HG03060 (cell line): Measurements from ENCODE around the gene ZNF883.

Source experiments
- ATAC-seq: cut with Tn5 transposase; IDR thresholded peaks from one replicate; pipeline ENCODE4 v1.9.1; 2021; ENCODE audit warnings: low read depth, moderate number of reproducible peaks; ENCODE audit not compliant: unreplicated experiment

Gene ZNF883

GRCh38 chr9:112921549-112921948 lies 90.4 kb downstream of the ZNF883 start:
- ATAC-seq: no peak

- no peak for ATAC-seq
Observed at GRCh38 chr9:112917987-112918362, 94.0 kb downstream of the ZNF883 start.

GRCh38 chr9:112917047-112917986 lies 94.7 kb downstream of the ZNF883 start:
- ATAC-seq: no peak

GRCh38 chr9:112914524-112914923 lies 97.5 kb downstream of the ZNF883 start:
- no peak for ATAC-seq

GRCh38 chr9:112913326-112913725 lies 98.7 kb downstream of the ZNF883 start:
- ATAC-seq: no peak

GRCh38 chr9:112912636-112913035 lies 99.4 kb downstream of the ZNF883 start:
- no peak for ATAC-seq

GRCh38 chr9:112911736-112912135 lies 100.3 kb downstream of the ZNF883 start:
- no peak for ATAC-seq
